ENCODE results near the gene PCNX3. TPM values are rescaled to one million over a fixed set of nuclear protein-coding genes. Genes with fewer than 3 reads are reported as not detected.

Gene PCNX3
- total and polyA plus RNA-seq, 2 of the 13 experiments (the other 11 are each of a cell fraction or from before 2014, with no cell fraction given) = 16.2 to 23.0 TPM

GRCh38 chr11:65615950-65616574, 486 bp downstream of the PCNX3 start (continued):
- no peak for TF ChIP-seq ZNF407 (CRISPR knock-in tag; IDR thresholded peaks at IDR 0.05; ENCODE audit: not compliant biosample characterization)
- TF ChIP-seq AKAP8 (CRISPR knock-in tag; IDR thresholded peaks at IDR 0.05) = no peak
- TF ChIP-seq ZKSCAN5 (CRISPR knock-in tag; IDR thresholded peaks at IDR 0.05) = no peak
- no peak for TF ChIP-seq ZNF232 (CRISPR knock-in tag; IDR thresholded peaks at IDR 0.05; ENCODE audit: borderline replicate concordance)
- TF ChIP-seq POGZ (CRISPR knock-in tag; IDR thresholded peaks at IDR 0.05) = no peak
- TF ChIP-seq SRSF9 (IDR thresholded peaks at IDR 0.05; ENCODE audit: borderline replicate concordance, insufficient read depth, low read depth, low read length, poor library complexity, severe bottlenecking) = no peak
- no peak for TF ChIP-seq ZNF512 (CRISPR knock-in tag; IDR thresholded peaks at IDR 0.05)
- TF ChIP-seq SKIL (CRISPR knock-in tag; IDR thresholded peaks at IDR 0.05; ENCODE audit: borderline replicate concordance) = no peak
- TF ChIP-seq RCOR2 (CRISPR knock-in tag; IDR thresholded peaks at IDR 0.05) = no peak
- TF ChIP-seq RBM39 (IDR thresholded peaks at IDR 0.05; ENCODE audit: low read depth, low read length, poor library complexity, severe bottlenecking) = peak; percentile 65
- TF ChIP-seq ZNF260 (CRISPR knock-in tag; IDR thresholded peaks at IDR 0.05; ENCODE audit: borderline replicate concordance, low read depth) = no peak
- TF ChIP-seq ASH2L (IDR thresholded peaks at IDR 0.05; ENCODE audit: insufficient read length, low read depth, low read length) = peak; percentile 29
- no peak for TF ChIP-seq ZIK1 (CRISPR knock-in tag; IDR thresholded peaks at IDR 0.05; ENCODE audit: borderline replicate concordance, low read depth)
- TF ChIP-seq ZNF713 (CRISPR knock-in tag; IDR thresholded peaks at IDR 0.05) = no peak
- TF ChIP-seq SPEN (CRISPR knock-in tag; IDR thresholded peaks at IDR 0.05; ENCODE audit: low read depth) = peak; percentile 41
